IPS-NIHi7 (cell line): Measurements from ENCODE around the gene STXBP2.

ENCODE experiments used
- DNase-seq: peaks from one replicate; pipeline ENCODE4 v3.0.0; 2012; ENCODE audit warnings: mixed read lengths; ENCODE audit errors: extremely low spot score

The STXBP2 gene

GRCh38 chr19:7650148-7650547, 13.2 kb downstream of the STXBP2 start:
- DNase-seq = no peak

- DNase-seq = peak; percentile 91
Measured at GRCh38 chr19:7652061-7652641, 15.2 kb downstream of the STXBP2 start.

GRCh38 chr19:7654401-7654800, 17.5 kb downstream of the STXBP2 start:
- DNase-seq = no peak

GRCh38 chr19:7655581-7655980, 18.7 kb downstream of the STXBP2 start:
- no peak for DNase-seq

- DNase-seq = no peak
Measured at GRCh38 chr19:7657131-7657751, 20.3 kb downstream of the STXBP2 start.

- DNase-seq = no peak
Measured at GRCh38 chr19:7658219-7658686, 21.3 kb downstream of the STXBP2 start.

GRCh38 chr19:7661744-7662538, 25.0 kb downstream of the STXBP2 start:
- DNase-seq = no peak

GRCh38 chr19:7662657-7663056, 25.7 kb downstream of the STXBP2 start:
- DNase-seq = no peak

GRCh38 chr19:7663706-7664105, 26.8 kb downstream of the STXBP2 start:
- DNase-seq = no peak

- DNase-seq = no peak
Measured at GRCh38 chr19:7665076-7665475, 28.2 kb downstream of the STXBP2 start.

GRCh38 chr19:7668842-7669241, 31.9 kb downstream of the STXBP2 start, which contains the start of gene RETN:
Gene RETN, plus strand, starts transcription at chr19:7669049. Its CDS starts 278 bp downstream, at chr19:7669327.
- no peak for DNase-seq

GRCh38 chr19:7669641-7670040, 32.7 kb downstream of the STXBP2 start:
- DNase-seq = no peak

- peak; percentile 73 for DNase-seq
Measured at GRCh38 chr19:7670150-7670783, 33.4 kb downstream of the STXBP2 start.

- DNase-seq = no peak
Measured at GRCh38 chr19:7670790-7671189, 33.9 kb downstream of the STXBP2 start.

- DNase-seq = no peak
Measured at GRCh38 chr19:7672522-7672921, 35.6 kb downstream of the STXBP2 start.

- DNase-seq = peak; percentile 84
Measured at GRCh38 chr19:7674010-7675005, 37.4 kb downstream of the STXBP2 start.

- no peak for DNase-seq
Measured at GRCh38 chr19:7676376-7676775, 39.5 kb downstream of the STXBP2 start.

GRCh38 chr19:7676854-7677253, 39.9 kb downstream of the STXBP2 start, which contains the start of gene MCEMP1:
Gene MCEMP1, plus strand, starts transcription at chr19:7677090. Its CDS starts 31 bp downstream, at chr19:7677121.
- no peak for DNase-seq

GRCh38 chr19:7677669-7678311, 40.9 kb downstream of the STXBP2 start:
- DNase-seq = no peak

GRCh38 chr19:7678971-7679751, 42.3 kb downstream of the STXBP2 start:
- no peak for DNase-seq
